H1 (cell line): Measurements from ENCODE around the gene MAPK1. TPM values are rescaled to one million over a fixed set of nuclear protein-coding genes. Genes with fewer than 3 reads are reported as not detected.

Source experiments
- CTCF ChIA-PET: fragments of 300-600 bp; sonication (Branson Sonifier 250); formaldehyde crosslinking; loops from one replicate; lab custom pipeline; 2021; ENCODE audit not compliant: partially characterized antibody; lab: Charles Lee
- POLR2A ChIA-PET: fragments of 300-600 bp; sonication (Branson Sonifier 250); formaldehyde crosslinking; loops from one replicate; lab custom pipeline; 2021; ENCODE audit warnings: inconsistent platforms; ENCODE audit not compliant: partially characterized antibody; lab: Charles Lee
- DNase-seq, 2 experiments: peaks; one replicate each; pipeline versions ENCODE4 v3.0.0 to v3.0.0-alpha.2; 2010 to 2022; ENCODE audit warnings: low spot score in 2 of 2, low read depth in 1 of 2, mixed read lengths in 1 of 2
- FAIRE-seq: peaks from 2 replicates; lab custom pipeline; 2011; peaks lifted over from hg19 to GRCh38; lab: Jason Lieb, UNC
- H2AFZ ChIP-seq: 2 replicates; pipeline ENCODE4 v1.8.1; 2012; ENCODE audit warnings: low read length, inconsistent platforms
- H2AK5ac ChIP-seq: 2 replicates; pipeline ENCODE4 v1.6.1; 2013; ENCODE audit warnings: low read depth, low read length
- H2BK120ac ChIP-seq: replicated peaks from 2 replicates; pipeline ENCODE3; 2013; ENCODE audit warnings: low read depth, low read length, inconsistent platforms
- H2BK12ac ChIP-seq: 2 replicates; pipeline ENCODE4 v1.6.1; 2013; ENCODE audit warnings: low read depth, low read length
- H2BK15ac ChIP-seq: 2 replicates; pipeline ENCODE4 v1.6.1; 2013; ENCODE audit warnings: low read length
- H2BK20ac ChIP-seq: 2 replicates; pipeline ENCODE4 v1.6.1; 2013; ENCODE audit warnings: low read length
- H2BK5ac ChIP-seq: 2 replicates; pipeline ENCODE4 v1.6.1; 2013; ENCODE audit warnings: low read depth, low read length
- H3K14ac ChIP-seq: 2 replicates; pipeline ENCODE4 v1.6.1; 2013; ENCODE audit warnings: inconsistent platforms; ENCODE audit not compliant: insufficient read length
- H3K18ac ChIP-seq: 2 replicates; pipeline ENCODE4 v1.6.1; 2013; ENCODE audit warnings: low read length; ENCODE audit errors: extremely low read depth
- H3K23ac ChIP-seq: 2 replicates; pipeline ENCODE4 v1.6.1; 2013; ENCODE audit warnings: inconsistent platforms; ENCODE audit not compliant: insufficient read length
- H3K23me2 ChIP-seq: 2 replicates; pipeline ENCODE4 v1.6.1; 2013; ENCODE audit warnings: low read depth, low read length
- H3K27ac ChIP-seq: 2 replicates; pipeline ENCODE4 v1.6.1; 2011; ENCODE audit warnings: low read depth, low read length, inconsistent platforms
- H3K27me3 ChIP-seq, 4 experiments: replicated peaks in 1 of 4; 1 replicate in 1 of 4; 2 replicates in 3 of 4; pipeline versions ENCODE4 v1.6.1 to v1.8.1; 2011 to 2013; ENCODE audit warnings: low read length in 3 of 4, mild to moderate bottlenecking in 3 of 4, inconsistent platforms in 2 of 4, mixed read lengths in 2 of 4, moderate library complexity in 1 of 4; ENCODE audit not compliant: control insufficient read depth in 3 of 4, insufficient read depth in 3 of 4; ENCODE audit errors: extremely low read depth in 1 of 4
- H3K36me3 ChIP-seq, 4 experiments: 2 replicates each; pipeline versions ENCODE4 v1.6.1 to v1.8.1; 2011 to 2013; ENCODE audit warnings: mild to moderate bottlenecking in 4 of 4, low read length in 3 of 4, moderate library complexity in 2 of 4, control low read depth in 1 of 4, inconsistent platforms in 1 of 4; ENCODE audit not compliant: insufficient read depth in 4 of 4, control insufficient read depth in 2 of 4
- H3K4ac ChIP-seq: replicated peaks from 2 replicates; pipeline ENCODE3; 2013; ENCODE audit warnings: low read length, low read depth, mixed read lengths, inconsistent platforms; ENCODE audit not compliant: insufficient read length
- H3K4me1 ChIP-seq, 4 experiments: replicated peaks in 1 of 4; 1 replicate in 1 of 4; 2 replicates in 3 of 4; pipeline versions ENCODE4 v1.6.1 to v1.8.1; 2011 to 2013; ENCODE audit warnings: low read length in 3 of 4, inconsistent platforms in 2 of 4, mixed read lengths in 1 of 4; ENCODE audit not compliant: insufficient read depth in 4 of 4, control insufficient read depth in 3 of 4
- H3K4me2 ChIP-seq, 2 experiments: 2 replicates each; pipeline versions ENCODE4 v1.6.1 to v1.8.1; 2011 to 2013; ENCODE audit warnings: low read depth in 2 of 2, low read length in 2 of 2, control low read depth in 1 of 2, inconsistent platforms in 1 of 2, mild to moderate bottlenecking in 1 of 2; ENCODE audit not compliant: insufficient read depth in 1 of 2
- H3K4me3 ChIP-seq, 4 experiments: fragments of 200-600, 300-600 bp in 1 of 4; sonication (generic), shearing (Covaris generic), sonication (Bioruptor Twin) in 1 of 4; 2 replicates each; pipeline versions ENCODE4 v1.5.1 to v1.8.1; 2011 to 2016; ENCODE audit warnings: low read length in 4 of 4, low read depth in 3 of 4, control low read depth in 2 of 4, inconsistent platforms in 2 of 4, mild to moderate bottlenecking in 2 of 4, mixed read lengths in 1 of 4, moderate library complexity in 1 of 4; ENCODE audit not compliant: insufficient read depth in 2 of 4; ENCODE audit errors: extremely low read depth in 1 of 4
- H3K56ac ChIP-seq: replicated peaks from 2 replicates; pipeline ENCODE3; 2013; ENCODE audit warnings: low read depth, mild to moderate bottlenecking, mixed read lengths, low read length, inconsistent platforms; ENCODE audit not compliant: insufficient read length
- H3K79me1 ChIP-seq: 2 replicates; pipeline ENCODE4 v1.6.1; 2013; ENCODE audit warnings: low read depth, low read length, control low read depth
- H3K79me2 ChIP-seq, 2 experiments: 2 replicates each; pipeline versions ENCODE4 v1.6.1 to v1.8.1; 2012 to 2013; ENCODE audit warnings: low read length in 2 of 2, mild to moderate bottlenecking in 2 of 2, inconsistent platforms in 1 of 2; ENCODE audit not compliant: insufficient read depth in 2 of 2, control insufficient read depth in 1 of 2
- H3K9ac ChIP-seq, 4 experiments: replicated peaks in 1 of 4; 1 replicate in 1 of 4; 2 replicates in 3 of 4; pipeline versions ENCODE4 v1.6.1 to v1.8.1; 2011 to 2013; ENCODE audit warnings: low read depth in 3 of 4, low read length in 3 of 4, control low read depth in 2 of 4, mild to moderate bottlenecking in 2 of 4, moderate library complexity in 2 of 4, inconsistent platforms in 1 of 4; ENCODE audit errors: extremely low read depth in 1 of 4
- H3K9me3 ChIP-seq, 2 experiments: 2 replicates each; pipeline versions ENCODE4 v1.6.1 to v1.8.1; 2012 to 2013; ENCODE audit warnings: mild to moderate bottlenecking in 2 of 2, moderate library complexity in 2 of 2, control low read depth in 1 of 2, inconsistent platforms in 1 of 2, low read depth in 1 of 2, low read length in 1 of 2, mixed read lengths in 1 of 2; ENCODE audit not compliant: insufficient read depth in 2 of 2
- H4K20me1 ChIP-seq, 2 experiments: replicated peaks in 1 of 2; 2 replicates each; pipeline versions ENCODE3 to v1.8.1; 2011 to 2013; ENCODE audit warnings: inconsistent platforms in 2 of 2, low read length in 2 of 2, mild to moderate bottlenecking in 1 of 2; ENCODE audit not compliant: insufficient read depth in 2 of 2, control insufficient read depth in 1 of 2
- H4K5ac ChIP-seq: 2 replicates; pipeline ENCODE4 v1.6.1; 2013; ENCODE audit warnings: low read length, low read depth, mixed read lengths, inconsistent platforms; ENCODE audit not compliant: insufficient read length
- H4K8ac ChIP-seq: 2 replicates; pipeline ENCODE4 v1.8.0; 2013; ENCODE audit warnings: mild to moderate bottlenecking, moderate library complexity, low read length, inconsistent platforms; ENCODE audit not compliant: insufficient read depth; ENCODE audit errors: extremely low read depth
- H4K91ac ChIP-seq: replicated peaks from 2 replicates; pipeline ENCODE3; 2013; ENCODE audit warnings: low read length, mixed read lengths, inconsistent platforms; ENCODE audit not compliant: insufficient read length
- CEBPB ChIP-seq: IDR thresholded peaks from 2 replicates; pipeline ENCODE4 v1.6.1; 2012; ENCODE audit warnings: low read depth, low read length
- FOSL1 ChIP-seq: IDR thresholded peaks from 2 replicates; pipeline ENCODE4 v1.6.1; 2011; ENCODE audit warnings: mild to moderate bottlenecking, low read depth, low read length, moderate library complexity; ENCODE audit not compliant: insufficient read depth
- HDAC2 ChIP-seq, 2 experiments: fragments of 300-600 bp in 1 of 2; sonication (generic) in 1 of 2; IDR thresholded peaks; 2 replicates each; pipeline ENCODE4 v1.6.1; 2011 to 2012; ENCODE audit warnings: low read depth in 2 of 2, low read length in 2 of 2, mild to moderate bottlenecking in 2 of 2, moderate library complexity in 2 of 2, borderline replicate concordance in 1 of 2, inconsistent platforms in 1 of 2
- NANOG ChIP-seq: IDR thresholded peaks from 2 replicates; pipeline ENCODE4 v1.6.1; 2011; ENCODE audit warnings: low read length, low read depth, mild to moderate bottlenecking, inconsistent platforms; ENCODE audit not compliant: insufficient read depth, poor library complexity, severe bottlenecking
- SIX5 ChIP-seq: IDR thresholded peaks from 2 replicates; pipeline ENCODE4 v1.6.1; 2011; ENCODE audit warnings: mild to moderate bottlenecking, low read depth, low read length
- SRF ChIP-seq: IDR thresholded peaks from 2 replicates; pipeline ENCODE4 v1.6.1; 2011; ENCODE audit warnings: mild to moderate bottlenecking, low read depth, low read length, moderate library complexity
- TAF1 ChIP-seq: IDR thresholded peaks from 2 replicates; pipeline ENCODE4 v1.6.1; 2011; ENCODE audit warnings: mild to moderate bottlenecking, low read depth, low read length
- TBP ChIP-seq: IDR thresholded peaks from 2 replicates; pipeline ENCODE4 v1.6.1; 2011; ENCODE audit warnings: low read depth, low read length, improper control_type of control experiment
- WGBS, 2 experiments: shearing (Covaris generic) in 1 of 2; methylation state at CpG; one replicate each; pipeline versions ENCODE4 v1.1.6 to v1.1.7; 2013 to 2015; ENCODE audit warnings: low lambda C conversion rate in 2 of 2, mixed read lengths in 2 of 2, inconsistent platforms in 1 of 2, low coverage in 1 of 2, missing lambda C conversion rate in 1 of 2; ENCODE audit not compliant: insufficient replicate concordance in 2 of 2, insufficient coverage in 1 of 2, insufficient read length in 1 of 2; ENCODE audit errors: extremely low coverage in 1 of 2, missing lambda C conversion rate in 1 of 2; 5-methylcytosine and 5-hydroxymethylcytosine counted together
- polyA plus RNA-seq, 7 experiments: library from polyadenylated mRNA; depleted of rRNA in 3 of 7; stranded (reverse) in 5 of 7; unstranded in 2 of 7; fragments of >200 nt in 5 of 7; fragments of 200-250 nt in 2 of 7; gene quantifications; 1 replicate in 5 of 7; 2 replicates in 1 of 7; 4 replicates in 1 of 7; pipeline versions ENCODE4 v1.2.1 to v1.2.3, GENCODE V29; 2011 to 2013; ENCODE audit warnings: missing spikeins in 2 of 7, mixed read lengths in 2 of 7
- total RNA-seq: library from RNA; stranded (reverse); fragmentation: NEBNext Ultra II Directional; extraction: Animal tissue kit (Norgen Biotek cat#: 25700); gene quantifications from 2 replicates; pipeline ENCODE4 v1.2.1, GENCODE V29; 2021

Gene MAPK1
- total and polyA plus RNA-seq, 2 of the 8 experiments (the other 6 are each of a cell fraction or from before 2014, with no cell fraction given), result 28.1 to 101 TPM

GRCh38 chr22:21824445-21824912 lies 43.0 kb downstream of the MAPK1 start:
- 88% methylated on average over 1 of the region's 1 CpG; no CpG with 5 or more reads in 1 of the 2 experiments for WGBS, 2 experiments
- Histone ChIP-seq H2AFZ (no peak overlapping the region), H3K23me2 (no peaks in the 10 kb centered on the region), H3K56ac (no peak overlapping the region), H3K4ac (no peak overlapping the region), H3K27ac (no peak overlapping the region), H2BK5ac (no peak overlapping the region), H3K79me2 (peaks cover 8 to 90% of the 10 kb centered on the region in 2 experiments), H4K20me1 (peaks cover 12 to 18% of the 10 kb centered on the region in 2 experiments), H3K4me1 (peaks cover 0 to 1% (median under 1%) of the 10 kb centered on the region in 4 experiments; a peak in 3 of 7 replicates), H2BK15ac (no peak overlapping the region), H3K36me3 (no peaks in the 10 kb centered on the region), H2BK120ac (no peak overlapping the region), H3K4me3 (no peak overlapping the region), H3K9me3 (no peaks in the 10 kb centered on the region), H4K8ac (no peak overlapping the region), H4K91ac (no peak overlapping the region), H3K4me2 (no peak overlapping the region), H3K27me3 (no peaks in the 10 kb centered on the region), H3K18ac (no peak overlapping the region), H3K9ac (no peak overlapping the region), H2BK12ac (no peak overlapping the region), H3K14ac (no peak overlapping the region), H4K5ac (no peak overlapping the region), H3K79me1 (peaks cover 6% of the 10 kb centered on the region; the same call in 1 of the 2 replicates), H3K23ac (no peak overlapping the region), H2AK5ac (no peak overlapping the region), H2BK20ac (no peak overlapping the region)
- CTCF ChIA-PET, result interaction anchor here (1.5 kb wide), 1 partner anchor 15 kb away, joined by 3 read pairs; no protein-coding TSS in a partner anchor
- DNase-seq, result no peak
- TF ChIP-seq HDAC2 (IDR thresholded peaks at IDR 0.05; ENCODE audit: borderline replicate concordance in 1 of 2, low read depth in 2 of 2, low read length in 2 of 2) (no peak), NANOG (no peak), CEBPB (no peak), SIX5 (no peak), TBP (no peak), TAF1 (no peak), SRF (no peak), FOSL1 (no peak)
- POLR2A ChIA-PET, result interaction anchor here (1.2 kb wide), 1 partner anchor 11 kb away, joined by 4 read pairs; no protein-coding TSS in a partner anchor
- FAIRE-seq, result no peak
